Tibial nerve (tissue), 3 donors: ENCODE results near the gene PTPRO.

Source experiments
- CTCF ChIP-seq, 5 experiments: fragments of 200-600 bp in 3 of 5; fragments of 450-650 bp in 2 of 5; sonication (generic) in 3 of 5; IDR thresholded peaks; one replicate each; pipeline ENCODE4 v1.5.1; 2016 to 2019; ENCODE audit warnings: antibody characterized with exemption in 5 of 5, mild to moderate bottlenecking in 3 of 5, moderate library complexity in 2 of 5
- POLR2A ChIP-seq, 2 donors: fragments of 450-650 bp; IDR thresholded peaks; one replicate each; pipeline ENCODE4 v1.6.1; 2017; ENCODE audit warnings: antibody characterized with exemption in 2 of 2, mild to moderate bottlenecking in 2 of 2, moderate library complexity in 2 of 2

- TF ChIP-seq CTCF (IDR thresholded peaks at IDR 0.05) = peak; percentile 54 to 74 (median 62)
- TF ChIP-seq POLR2A (IDR thresholded peaks at IDR 0.05) = no peak
These were observed 262.2 kb downstream of the PTPRO start for GRCh38 chr12:15584366-15585041.
